ELR (cell line): ENCODE data around the gene NPIPA7.
"Not testable (repeated sequence)": the region's sequence is repeated elsewhere in the genome, so short reads cannot be mapped to it uniquely, and the experiment has no call there.

ENCODE experiments used
- DNase-seq: peaks from one replicate; pipeline ENCODE4 v3.0.0-alpha.2; 2015; ENCODE audit warnings: low read depth

NPIPA7 gene

GRCh38 chr16:16420515-16420914 lies 41.6 kb downstream of the NPIPA7 start:
- not testable (repeated sequence) for DNase-seq

GRCh38 chr16:16425146-16425545 lies 46.2 kb downstream of the NPIPA7 start:
- not testable (repeated sequence) for DNase-seq

GRCh38 chr16:16431135-16431534 lies 52.2 kb downstream of the NPIPA7 start:
- not testable (repeated sequence) for DNase-seq

GRCh38 chr16:16434711-16435110 lies 55.8 kb downstream of the NPIPA7 start:
- not testable (repeated sequence) for DNase-seq

- not testable (repeated sequence) for DNase-seq
These were observed 62.5 kb downstream of the NPIPA7 start for GRCh38 chr16:16441401-16441800.
